WTC11 (cell line): Measurements from ENCODE around the gene RNF208. TPM values are rescaled to one million over a fixed set of nuclear protein-coding genes. Genes with fewer than 3 reads are reported as not detected.

ENCODE experiments used
- ATAC-seq: fragments of 200-7000 bp; cut with Tn5 transposase; 2 replicates; pipeline ENCODE4 v1.10.0; 2021; ENCODE audit warnings: mild to moderate bottlenecking, moderate library complexity
- CTCF ChIA-PET: fragments of 300-600 bp; sonication (Branson Sonifier 250); formaldehyde crosslinking; loops from one replicate; lab custom pipeline; 2021; ENCODE audit warnings: antibody characterized with exemption; lab: Charles Lee
- POLR2A ChIA-PET: fragments of 350-600 bp; sonication (Branson Sonifier 250); formaldehyde crosslinking; loops from one replicate; lab custom pipeline; 2021; ENCODE audit warnings: antibody characterized with exemption; lab: Charles Lee
- DNase-seq: peaks from one replicate; pipeline ENCODE4 v3.0.0; 2021; ENCODE audit warnings: low spot score
- H3K27ac Mint-ChIP-seq: 2 replicates; pipeline ENCODE4 v1.8.0; 2021; ENCODE audit warnings: mixed read lengths
- H3K27me3 Mint-ChIP-seq: 2 replicates; pipeline ENCODE4 v1.8.0; 2021; ENCODE audit warnings: low read depth, mild to moderate bottlenecking, moderate library complexity, mixed read lengths
- H3K36me3 Mint-ChIP-seq: 2 replicates; pipeline ENCODE4 v1.8.0; 2021; ENCODE audit warnings: mixed read lengths
- H3K4me1 Mint-ChIP-seq: 2 replicates; pipeline ENCODE4 v1.8.0; 2022; ENCODE audit warnings: mixed read lengths
- H3K4me3 Mint-ChIP-seq: 2 replicates; pipeline ENCODE4 v1.8.0; 2021; ENCODE audit warnings: mild to moderate bottlenecking, moderate library complexity, mixed read lengths
- H3K9me3 Mint-ChIP-seq: 2 replicates; pipeline ENCODE4 v1.8.0; 2021; ENCODE audit warnings: mixed read lengths
- CREB1 ChIP-seq: sonication (generic); formaldehyde crosslinking; IDR thresholded peaks from 2 replicates; pipeline ENCODE4 v1.8.0; 2023; ENCODE audit warnings: mild to moderate bottlenecking, missing genetic modification reagents
- ELF4 ChIP-seq: sonication (generic); formaldehyde crosslinking; IDR thresholded peaks from 2 replicates; pipeline ENCODE4 v1.8.1; 2022; ENCODE audit warnings: low read depth, mild to moderate bottlenecking, moderate library complexity, missing genetic modification reagents
- FOXJ3 ChIP-seq: sonication (generic); formaldehyde crosslinking; IDR thresholded peaks from 2 replicates; pipeline ENCODE4 v1.9.0; 2021; ENCODE audit warnings: missing genetic modification reagents, mild to moderate bottlenecking, borderline replicate concordance
- FOXK1 ChIP-seq: sonication (generic); formaldehyde crosslinking; IDR thresholded peaks from 2 replicates; pipeline ENCODE4 v1.8.0; 2022; ENCODE audit warnings: mild to moderate bottlenecking, moderate library complexity, missing genetic modification reagents
- GABPB1 ChIP-seq: sonication (generic); formaldehyde crosslinking; IDR thresholded peaks from 2 replicates; pipeline ENCODE4 v1.8.1; 2023; ENCODE audit warnings: mild to moderate bottlenecking, missing genetic modification reagents
- HMGA2 ChIP-seq: fragments of 250-450 bp; sonication (Bioruptor Pico); IDR thresholded peaks from 2 replicates; pipeline ENCODE4 v1.4.0; 2021; ENCODE audit warnings: mild to moderate bottlenecking, moderate library complexity
- HMGXB4 ChIP-seq: sonication (generic); formaldehyde crosslinking; IDR thresholded peaks from 2 replicates; pipeline ENCODE4 v1.8.1; 2023; ENCODE audit warnings: mild to moderate bottlenecking, moderate library complexity, missing genetic modification reagents
- ZNF423 ChIP-seq: fragments of 250-450 bp; sonication (Bioruptor Pico); IDR thresholded peaks from 2 replicates; pipeline ENCODE4 v2.1.2; 2022; ENCODE audit warnings: mild to moderate bottlenecking, moderate library complexity
- total RNA-seq: library from RNA; stranded (reverse); gene quantifications from 3 replicates; pipeline ENCODE4 v1.2.3, GENCODE V29; 2021
- TF ChIP-seq, protein P1 (sequence below): sonication (generic); formaldehyde crosslinking; IDR thresholded peaks from 2 replicates; pipeline ENCODE4 v1.8.0; 2023; ENCODE audit warnings: mild to moderate bottlenecking, missing genetic modification reagents
- TF ChIP-seq, protein P2 (sequence below): sonication (generic); formaldehyde crosslinking; IDR thresholded peaks from 2 replicates; pipeline ENCODE4 v1.8.1; 2022; ENCODE audit warnings: missing genetic modification reagents, borderline replicate concordance
- TF ChIP-seq, protein P3 (sequence below): fragments of 250-450 bp; sonication (Bioruptor Pico); IDR thresholded peaks from 2 replicates; pipeline ENCODE4 v1.9.0; 2021; ENCODE audit warnings: mild to moderate bottlenecking, borderline replicate concordance
- TF ChIP-seq, protein P4 (sequence below): sonication (generic); formaldehyde crosslinking; IDR thresholded peaks from 2 replicates; pipeline ENCODE4 v1.8.0; 2023; ENCODE audit warnings: missing genetic modification reagents, mild to moderate bottlenecking, borderline replicate concordance

The RNF208 gene
- total RNA-seq, 1 experiment from 2014 or later, result 14.8 TPM

GRCh38 chr9:137204731-137205125, 17.3 kb downstream of the RNF208 start (continued):
- no peak for TF ChIP-seq HMGXB4
- TF ChIP-seq FOXJ3 (CRISPR knock-in tag), result no peak
- TF ChIP-seq FOXK1 (CRISPR knock-in tag), result no peak
- no peak for TF ChIP-seq GABPB1 (CRISPR knock-in tag)
- TF ChIP-seq, protein P1, sequence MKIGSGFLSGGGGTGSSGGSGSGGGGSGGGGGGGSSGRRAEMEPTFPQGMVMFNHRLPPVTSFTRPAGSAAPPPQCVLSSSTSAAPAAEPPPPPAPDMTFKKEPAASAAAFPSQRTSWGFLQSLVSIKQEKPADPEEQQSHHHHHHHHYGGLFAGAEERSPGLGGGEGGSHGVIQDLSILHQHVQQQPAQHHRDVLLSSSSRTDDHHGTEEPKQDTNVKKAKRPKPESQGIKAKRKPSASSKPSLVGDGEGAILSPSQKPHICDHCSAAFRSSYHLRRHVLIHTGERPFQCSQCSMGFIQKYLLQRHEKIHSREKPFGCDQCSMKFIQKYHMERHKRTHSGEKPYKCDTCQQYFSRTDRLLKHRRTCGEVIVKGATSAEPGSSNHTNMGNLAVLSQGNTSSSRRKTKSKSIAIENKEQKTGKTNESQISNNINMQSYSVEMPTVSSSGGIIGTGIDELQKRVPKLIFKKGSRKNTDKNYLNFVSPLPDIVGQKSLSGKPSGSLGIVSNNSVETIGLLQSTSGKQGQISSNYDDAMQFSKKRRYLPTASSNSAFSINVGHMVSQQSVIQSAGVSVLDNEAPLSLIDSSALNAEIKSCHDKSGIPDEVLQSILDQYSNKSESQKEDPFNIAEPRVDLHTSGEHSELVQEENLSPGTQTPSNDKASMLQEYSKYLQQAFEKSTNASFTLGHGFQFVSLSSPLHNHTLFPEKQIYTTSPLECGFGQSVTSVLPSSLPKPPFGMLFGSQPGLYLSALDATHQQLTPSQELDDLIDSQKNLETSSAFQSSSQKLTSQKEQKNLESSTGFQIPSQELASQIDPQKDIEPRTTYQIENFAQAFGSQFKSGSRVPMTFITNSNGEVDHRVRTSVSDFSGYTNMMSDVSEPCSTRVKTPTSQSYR (CRISPR knock-in tag), result no peak

GRCh38 chr9:137202966-137203365, 19.1 kb downstream of the RNF208 start:
- CTCF ChIA-PET, result no interaction called here
- DNase-seq, result no peak
- Mint-ChIP-seq H3K27ac (no peak overlapping the region), H3K4me1 (peaks cover 40% of the 10 kb centered on the region), H3K36me3 (peaks cover 14% of the 10 kb centered on the region), H3K9me3 (no peaks in the 10 kb centered on the region), H3K4me3 (peak overlapping the region; percentile 24), H3K27me3 (no peaks in the 10 kb centered on the region)
- POLR2A ChIA-PET, result interaction anchor here (0.7 to 1.3 kb wide), 2 partner anchors 8 to 15 kb away, joined by 3 to 6 read pairs; no protein-coding TSS in a partner anchor
- TF ChIP-seq CREB1 (CRISPR knock-in tag) (no peak), HMGA2 (CRISPR knock-in tag) (no peak), ELF4 (no peak), ZNF423 (CRISPR knock-in tag) (no peak)
- TF ChIP-seq, protein P2, sequence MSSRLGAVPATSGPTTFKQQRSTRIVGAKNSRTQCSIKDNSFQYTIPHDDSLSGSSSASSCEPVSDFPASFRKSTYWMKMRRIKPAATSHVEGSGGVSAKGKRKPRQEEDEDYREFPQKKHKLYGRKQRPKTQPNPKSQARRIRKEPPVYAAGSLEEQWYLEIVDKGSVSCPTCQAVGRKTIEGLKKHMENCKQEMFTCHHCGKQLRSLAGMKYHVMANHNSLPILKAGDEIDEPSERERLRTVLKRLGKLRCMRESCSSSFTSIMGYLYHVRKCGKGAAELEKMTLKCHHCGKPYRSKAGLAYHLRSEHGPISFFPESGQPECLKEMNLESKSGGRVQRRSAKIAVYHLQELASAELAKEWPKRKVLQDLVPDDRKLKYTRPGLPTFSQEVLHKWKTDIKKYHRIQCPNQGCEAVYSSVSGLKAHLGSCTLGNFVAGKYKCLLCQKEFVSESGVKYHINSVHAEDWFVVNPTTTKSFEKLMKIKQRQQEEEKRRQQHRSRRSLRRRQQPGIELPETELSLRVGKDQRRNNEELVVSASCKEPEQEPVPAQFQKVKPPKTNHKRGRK (CRISPR knock-in tag), result no peak
- TF ChIP-seq, protein P3, sequence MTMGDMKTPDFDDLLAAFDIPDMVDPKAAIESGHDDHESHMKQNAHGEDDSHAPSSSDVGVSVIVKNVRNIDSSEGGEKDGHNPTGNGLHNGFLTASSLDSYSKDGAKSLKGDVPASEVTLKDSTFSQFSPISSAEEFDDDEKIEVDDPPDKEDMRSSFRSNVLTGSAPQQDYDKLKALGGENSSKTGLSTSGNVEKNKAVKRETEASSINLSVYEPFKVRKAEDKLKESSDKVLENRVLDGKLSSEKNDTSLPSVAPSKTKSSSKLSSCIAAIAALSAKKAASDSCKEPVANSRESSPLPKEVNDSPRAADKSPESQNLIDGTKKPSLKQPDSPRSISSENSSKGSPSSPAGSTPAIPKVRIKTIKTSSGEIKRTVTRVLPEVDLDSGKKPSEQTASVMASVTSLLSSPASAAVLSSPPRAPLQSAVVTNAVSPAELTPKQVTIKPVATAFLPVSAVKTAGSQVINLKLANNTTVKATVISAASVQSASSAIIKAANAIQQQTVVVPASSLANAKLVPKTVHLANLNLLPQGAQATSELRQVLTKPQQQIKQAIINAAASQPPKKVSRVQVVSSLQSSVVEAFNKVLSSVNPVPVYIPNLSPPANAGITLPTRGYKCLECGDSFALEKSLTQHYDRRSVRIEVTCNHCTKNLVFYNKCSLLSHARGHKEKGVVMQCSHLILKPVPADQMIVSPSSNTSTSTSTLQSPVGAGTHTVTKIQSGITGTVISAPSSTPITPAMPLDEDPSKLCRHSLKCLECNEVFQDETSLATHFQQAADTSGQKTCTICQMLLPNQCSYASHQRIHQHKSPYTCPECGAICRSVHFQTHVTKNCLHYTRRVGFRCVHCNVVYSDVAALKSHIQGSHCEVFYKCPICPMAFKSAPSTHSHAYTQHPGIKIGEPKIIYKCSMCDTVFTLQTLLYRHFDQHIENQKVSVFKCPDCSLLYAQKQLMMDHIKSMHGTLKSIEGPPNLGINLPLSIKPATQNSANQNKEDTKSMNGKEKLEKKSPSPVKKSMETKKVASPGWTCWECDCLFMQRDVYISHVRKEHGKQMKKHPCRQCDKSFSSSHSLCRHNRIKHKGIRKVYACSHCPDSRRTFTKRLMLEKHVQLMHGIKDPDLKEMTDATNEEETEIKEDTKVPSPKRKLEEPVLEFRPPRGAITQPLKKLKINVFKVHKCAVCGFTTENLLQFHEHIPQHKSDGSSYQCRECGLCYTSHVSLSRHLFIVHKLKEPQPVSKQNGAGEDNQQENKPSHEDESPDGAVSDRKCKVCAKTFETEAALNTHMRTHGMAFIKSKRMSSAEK (CRISPR knock-in tag), result no peak
- TF ChIP-seq, protein P4, sequence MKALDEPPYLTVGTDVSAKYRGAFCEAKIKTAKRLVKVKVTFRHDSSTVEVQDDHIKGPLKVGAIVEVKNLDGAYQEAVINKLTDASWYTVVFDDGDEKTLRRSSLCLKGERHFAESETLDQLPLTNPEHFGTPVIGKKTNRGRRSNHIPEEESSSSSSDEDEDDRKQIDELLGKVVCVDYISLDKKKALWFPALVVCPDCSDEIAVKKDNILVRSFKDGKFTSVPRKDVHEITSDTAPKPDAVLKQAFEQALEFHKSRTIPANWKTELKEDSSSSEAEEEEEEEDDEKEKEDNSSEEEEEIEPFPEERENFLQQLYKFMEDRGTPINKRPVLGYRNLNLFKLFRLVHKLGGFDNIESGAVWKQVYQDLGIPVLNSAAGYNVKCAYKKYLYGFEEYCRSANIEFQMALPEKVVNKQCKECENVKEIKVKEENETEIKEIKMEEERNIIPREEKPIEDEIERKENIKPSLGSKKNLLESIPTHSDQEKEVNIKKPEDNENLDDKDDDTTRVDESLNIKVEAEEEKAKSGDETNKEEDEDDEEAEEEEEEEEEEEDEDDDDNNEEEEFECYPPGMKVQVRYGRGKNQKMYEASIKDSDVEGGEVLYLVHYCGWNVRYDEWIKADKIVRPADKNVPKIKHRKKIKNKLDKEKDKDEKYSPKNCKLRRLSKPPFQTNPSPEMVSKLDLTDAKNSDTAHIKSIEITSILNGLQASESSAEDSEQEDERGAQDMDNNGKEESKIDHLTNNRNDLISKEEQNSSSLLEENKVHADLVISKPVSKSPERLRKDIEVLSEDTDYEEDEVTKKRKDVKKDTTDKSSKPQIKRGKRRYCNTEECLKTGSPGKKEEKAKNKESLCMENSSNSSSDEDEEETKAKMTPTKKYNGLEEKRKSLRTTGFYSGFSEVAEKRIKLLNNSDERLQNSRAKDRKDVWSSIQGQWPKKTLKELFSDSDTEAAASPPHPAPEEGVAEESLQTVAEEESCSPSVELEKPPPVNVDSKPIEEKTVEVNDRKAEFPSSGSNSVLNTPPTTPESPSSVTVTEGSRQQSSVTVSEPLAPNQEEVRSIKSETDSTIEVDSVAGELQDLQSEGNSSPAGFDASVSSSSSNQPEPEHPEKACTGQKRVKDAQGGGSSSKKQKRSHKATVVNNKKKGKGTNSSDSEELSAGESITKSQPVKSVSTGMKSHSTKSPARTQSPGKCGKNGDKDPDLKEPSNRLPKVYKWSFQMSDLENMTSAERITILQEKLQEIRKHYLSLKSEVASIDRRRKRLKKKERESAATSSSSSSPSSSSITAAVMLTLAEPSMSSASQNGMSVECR (CRISPR knock-in tag), result no peak
- ATAC-seq, result no peak
